ENCODE measurements around the gene NMRK2. TPM values are rescaled to one million over a fixed set of nuclear protein-coding genes. Genes with fewer than 3 reads are reported as not detected.

NMRK2 gene
- total and polyA plus RNA-seq, 2 donors (not counting 1 experiment from before 2014, with no cell fraction given): not detected

DNA sequence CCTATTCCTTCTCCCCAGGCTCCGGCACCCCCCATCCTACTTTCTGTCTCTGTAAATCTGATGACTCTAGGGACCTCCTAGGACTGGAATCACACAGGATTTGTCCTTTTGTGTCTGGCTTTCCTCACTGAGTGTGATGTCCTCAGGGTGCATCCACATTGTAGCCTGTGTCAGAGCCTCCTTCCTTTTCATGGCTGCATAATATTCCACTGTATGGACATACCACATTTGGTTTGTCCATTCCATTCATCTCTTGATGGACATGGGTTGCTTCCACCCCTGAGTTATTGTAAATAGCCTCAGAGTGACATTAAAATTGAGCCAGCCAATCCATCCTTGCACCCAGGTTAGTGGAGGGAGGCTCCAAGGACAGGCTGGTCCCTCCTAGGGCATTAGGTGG is 22.8 kb upstream of the NMRK2 start:
- Mint-ChIP-seq H3K4me1 (no peaks in the 10 kb centered on the region), H3K4me3 (no peak overlapping the region), H3K27me3 (peaks cover 2% of the 10 kb centered on the region), H3K9me3 (ENCODE audit: insufficient read depth) (peaks cover 3% of the 10 kb centered on the region), H3K27ac (no peak overlapping the region)
- no peak overlapping the region for H3K9ac ChIP-seq (ENCODE audit: low read length)
- H3K9me3 ChIP-seq (ENCODE audit: control extremely low read depth in 1 of 3, control insufficient read depth in 2 of 3, insufficient read depth in 1 of 3, low read length in 2 of 3): peaks cover 0 to 36% (median 5%) of the 10 kb centered on the region in 3 donors
- intact Hi-C loops (cut with micrococcal nuclease): no loop called here
- POLR2A ChIA-PET: no interaction called here
- H3K27me3 ChIP-seq (replicated peaks in 1 of 4; ENCODE audit: control extremely low read depth in 1 of 4, control insufficient read depth in 3 of 4, insufficient read depth in 4 of 4, low read length in 3 of 4): no peaks in the 10 kb centered on the region
- H3K27ac ChIP-seq (ENCODE audit: low read length in 2 of 2): no peak overlapping the region
- H2AFZ ChIP-seq (ENCODE audit: insufficient read depth, low read depth, low read length, poor library complexity, severe bottlenecking): no peak overlapping the region
- H3K79me2 ChIP-seq (ENCODE audit: control insufficient read depth, insufficient read depth, low read length): no peaks in the 10 kb centered on the region
- no peaks in the 10 kb centered on the region for H4K20me1 ChIP-seq (ENCODE audit: control insufficient read depth, insufficient read depth, low read length, poor library complexity, severe bottlenecking)
- H3K4me3 ChIP-seq (ENCODE audit: control extremely low read depth in 1 of 5, extremely low read depth in 1 of 5, insufficient read depth in 1 of 5, low read depth in 2 of 5, low read length in 4 of 5): no peak overlapping the region
- CTCF ChIA-PET: no interaction called here
- no peaks in the 10 kb centered on the region for H3K36me3 ChIP-seq (replicated peaks in 1 of 2; ENCODE audit: control extremely low read depth in 1 of 2, control insufficient read depth in 1 of 2, extremely low read depth in 1 of 2, insufficient read depth in 2 of 2, low read length in 1 of 2)
- DNase-seq (no peak), ATAC-seq (ENCODE audit: low read depth) (no peak)
- H3K4me2 ChIP-seq (replicated peaks; ENCODE audit: low read depth, low read length, poor library complexity, severe bottlenecking): no peak overlapping the region
- 100% methylated on average over 1 of the region's 1 CpG for WGBS (ENCODE audit: insufficient coverage)
- no peak for TF ChIP-seq EZH2 (IDR thresholded peaks at IDR 0.05; ENCODE audit: borderline replicate concordance, insufficient read depth, low read depth, low read length, poor library complexity, severe bottlenecking)
- no peaks in the 10 kb centered on the region for H3K4me1 ChIP-seq (ENCODE audit: control insufficient read depth in 2 of 2, insufficient read depth in 2 of 2, low read length in 2 of 2)

DNA sequence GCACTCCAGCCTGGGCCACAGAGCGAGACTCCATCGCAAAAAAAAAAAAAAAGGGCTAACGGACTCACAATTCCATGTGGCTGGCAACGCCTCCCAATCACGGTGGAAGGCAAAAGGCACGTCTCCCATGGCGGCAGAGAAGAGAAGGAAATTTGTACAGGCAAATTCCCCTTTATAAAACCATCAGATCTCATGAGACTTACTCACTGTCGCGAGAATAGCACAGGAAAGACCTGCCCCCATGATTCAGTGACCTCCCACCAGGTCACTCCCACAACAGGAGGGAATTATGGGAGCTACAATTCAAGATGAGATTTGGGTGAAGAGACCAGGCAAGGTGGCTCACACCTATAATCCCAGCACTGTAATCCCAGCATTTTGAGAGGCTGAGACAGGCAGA is 18.7 kb upstream of the NMRK2 start:
- peaks cover 3% of the 10 kb centered on the region for H3K9me3 Mint-ChIP-seq (ENCODE audit: insufficient read depth)
- Histone ChIP-seq H4K20me1 (ENCODE audit: control insufficient read depth, insufficient read depth, low read length, poor library complexity, severe bottlenecking) (no peaks in the 10 kb centered on the region), H3K79me2 (ENCODE audit: control insufficient read depth, insufficient read depth, low read length) (no peaks in the 10 kb centered on the region), H3K4me1 (ENCODE audit: control insufficient read depth in 2 of 2, insufficient read depth in 2 of 2, low read length in 2 of 2) (peaks cover 0 to 4% of the 10 kb centered on the region in 2 donors), H3K27me3 (replicated peaks in 1 of 4; ENCODE audit: control extremely low read depth in 1 of 4, control insufficient read depth in 3 of 4, insufficient read depth in 4 of 4, low read length in 3 of 4) (no peaks in the 10 kb centered on the region), H3K27ac (ENCODE audit: low read length in 2 of 2) (no peak overlapping the region), H3K36me3 (replicated peaks in 1 of 2; ENCODE audit: control extremely low read depth in 1 of 2, control insufficient read depth in 1 of 2, extremely low read depth in 1 of 2, insufficient read depth in 2 of 2, low read length in 1 of 2) (no peaks in the 10 kb centered on the region), H3K9me3 (ENCODE audit: control extremely low read depth in 1 of 3, control insufficient read depth in 2 of 3, insufficient read depth in 1 of 3, low read length in 2 of 3) (peaks cover 0 to 24% (median 5%) of the 10 kb centered on the region in 3 donors), H3K9ac (ENCODE audit: low read length) (no peak overlapping the region), H3K4me2 (replicated peaks; ENCODE audit: low read depth, low read length, poor library complexity, severe bottlenecking) (no peak overlapping the region), H3K4me3 (ENCODE audit: control extremely low read depth in 1 of 5, extremely low read depth in 1 of 5, insufficient read depth in 1 of 5, low read depth in 2 of 5, low read length in 4 of 5) (no peak overlapping the region), H2AFZ (ENCODE audit: insufficient read depth, low read depth, low read length, poor library complexity, severe bottlenecking) (no peak overlapping the region)
- no peak overlapping the region for H3K4me3 Mint-ChIP-seq
- H3K27me3 Mint-ChIP-seq: peaks cover 9% of the 10 kb centered on the region
- POLR2A ChIA-PET: no interaction called here
- DNase-seq (no peak), ATAC-seq (ENCODE audit: low read depth) (no peak)
- H3K27ac Mint-ChIP-seq: no peak overlapping the region
- CTCF ChIA-PET: no interaction called here
- peaks cover 4% of the 10 kb centered on the region for H3K4me1 Mint-ChIP-seq
- TF ChIP-seq EZH2 (IDR thresholded peaks at IDR 0.05; ENCODE audit: borderline replicate concordance, insufficient read depth, low read depth, low read length, poor library complexity, severe bottlenecking): no peak
- TF ChIP-seq, protein P1, sequence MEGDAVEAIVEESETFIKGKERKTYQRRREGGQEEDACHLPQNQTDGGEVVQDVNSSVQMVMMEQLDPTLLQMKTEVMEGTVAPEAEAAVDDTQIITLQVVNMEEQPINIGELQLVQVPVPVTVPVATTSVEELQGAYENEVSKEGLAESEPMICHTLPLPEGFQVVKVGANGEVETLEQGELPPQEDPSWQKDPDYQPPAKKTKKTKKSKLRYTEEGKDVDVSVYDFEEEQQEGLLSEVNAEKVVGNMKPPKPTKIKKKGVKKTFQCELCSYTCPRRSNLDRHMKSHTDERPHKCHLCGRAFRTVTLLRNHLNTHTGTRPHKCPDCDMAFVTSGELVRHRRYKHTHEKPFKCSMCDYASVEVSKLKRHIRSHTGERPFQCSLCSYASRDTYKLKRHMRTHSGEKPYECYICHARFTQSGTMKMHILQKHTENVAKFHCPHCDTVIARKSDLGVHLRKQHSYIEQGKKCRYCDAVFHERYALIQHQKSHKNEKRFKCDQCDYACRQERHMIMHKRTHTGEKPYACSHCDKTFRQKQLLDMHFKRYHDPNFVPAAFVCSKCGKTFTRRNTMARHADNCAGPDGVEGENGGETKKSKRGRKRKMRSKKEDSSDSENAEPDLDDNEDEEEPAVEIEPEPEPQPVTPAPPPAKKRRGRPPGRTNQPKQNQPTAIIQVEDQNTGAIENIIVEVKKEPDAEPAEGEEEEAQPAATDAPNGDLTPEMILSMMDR (IDR thresholded peaks at IDR 0.05): no peak
- WGBS (ENCODE audit: insufficient coverage): no CpG with 5 or more reads among the region's 9 CpGs
- intact Hi-C loops (cut with micrococcal nuclease): no loop called here
